Upper lobe of right lung (tissue), 1 donor: ENCODE measurements around the gene DTNBP1. TPM values are rescaled to one million over a fixed set of nuclear protein-coding genes. Genes with fewer than 3 reads are reported as not detected.

Experiments used
- ATAC-seq: fragments of 200-7000 bp; cut with Tn5 transposase; one replicate; pipeline ENCODE4 v1.9.1; 2020; ENCODE audit warnings: mild to moderate bottlenecking, moderate library complexity
- DNase-seq: peaks from one replicate; pipeline ENCODE4 v3.0.0-alpha.2; 2020
- H3K27ac ChIP-seq: fragments of 200-600 bp; one replicate; pipeline ENCODE4 v1.8.0; 2022
- H3K27me3 ChIP-seq: fragments of 200-600 bp; one replicate; pipeline ENCODE4 v1.8.0; 2022; ENCODE audit warnings: mild to moderate bottlenecking
- H3K36me3 ChIP-seq: fragments of 200-600 bp; one replicate; pipeline ENCODE4 v1.8.0; 2022
- H3K4me1 ChIP-seq: fragments of 200-600 bp; one replicate; pipeline ENCODE4 v1.8.0; 2022
- H3K4me3 ChIP-seq: fragments of 200-600 bp; one replicate; pipeline ENCODE4 v1.8.0; 2022; ENCODE audit warnings: mild to moderate bottlenecking
- H3K9me3 ChIP-seq: fragments of 200-600 bp; one replicate; pipeline ENCODE4 v1.8.0; 2022
- intact Hi-C: fragments of 100-400 bp; cut with DNase I; formaldehyde crosslinking; loops from one replicate; pipeline ENCODE4 v1.11.0; 2022
- total RNA-seq: library from RNA; stranded (reverse); fragmentation: NEBNext Ultra II Directional; extraction: Animal tissue kit (Norgen Biotek cat#: 25700); gene quantifications from one replicate; pipeline ENCODE4 v1.2.1, GENCODE V29; 2021
- TF ChIP-seq, protein P1 (sequence below): fragments of 200-600 bp; IDR thresholded peaks from one replicate; pipeline ENCODE4 v1.8.0; 2022; ENCODE audit warnings: antibody characterized with exemption
- donor health status: DM: no; HTN: yes; CAD: no; lungs with severe emphysema.

Gene DTNBP1
- total RNA-seq, 1 donor from 2014 or later = 25.9 TPM

DNA sequence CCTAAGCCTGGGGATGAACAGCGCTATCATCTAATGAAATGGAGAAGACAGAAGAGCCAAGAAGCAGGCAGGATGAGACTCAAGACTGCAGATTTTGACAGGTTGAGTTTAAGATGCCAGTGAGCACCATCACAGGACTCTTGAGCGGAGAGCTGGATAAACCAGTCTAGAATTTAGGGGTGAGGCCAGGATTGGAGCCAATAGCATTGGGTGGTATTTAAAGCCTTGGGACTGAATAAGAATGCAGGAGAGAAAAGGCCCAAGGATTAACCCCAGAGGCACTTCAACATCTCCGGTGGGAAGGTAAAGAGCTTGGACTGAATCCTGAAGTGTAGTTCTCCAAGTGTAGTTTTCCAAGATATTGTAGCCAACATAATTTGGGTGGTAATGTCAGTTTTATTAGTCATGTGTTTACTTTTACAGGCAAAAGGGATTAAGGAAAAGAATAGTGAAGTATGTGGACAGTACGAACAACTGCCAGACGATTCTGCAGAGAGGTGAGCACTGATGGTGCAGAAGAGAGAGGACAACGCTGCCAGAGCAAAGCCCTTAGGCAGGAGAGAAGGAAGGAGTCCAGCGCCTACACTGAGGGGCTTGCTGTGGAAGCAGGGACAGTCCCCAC, 85.2 kb downstream of the DTNBP1 start:
- ATAC-seq (peak; percentile 22), DNase-seq (no peak)
- Histone ChIP-seq H3K4me3 (no peak overlapping the region), H3K27ac (no peak overlapping the region), H3K27me3 (no peaks in the 10 kb centered on the region), H3K36me3 (no peaks in the 10 kb centered on the region), H3K9me3 (no peaks in the 10 kb centered on the region), H3K4me1 (no peaks in the 10 kb centered on the region)
- TF ChIP-seq, protein P1, sequence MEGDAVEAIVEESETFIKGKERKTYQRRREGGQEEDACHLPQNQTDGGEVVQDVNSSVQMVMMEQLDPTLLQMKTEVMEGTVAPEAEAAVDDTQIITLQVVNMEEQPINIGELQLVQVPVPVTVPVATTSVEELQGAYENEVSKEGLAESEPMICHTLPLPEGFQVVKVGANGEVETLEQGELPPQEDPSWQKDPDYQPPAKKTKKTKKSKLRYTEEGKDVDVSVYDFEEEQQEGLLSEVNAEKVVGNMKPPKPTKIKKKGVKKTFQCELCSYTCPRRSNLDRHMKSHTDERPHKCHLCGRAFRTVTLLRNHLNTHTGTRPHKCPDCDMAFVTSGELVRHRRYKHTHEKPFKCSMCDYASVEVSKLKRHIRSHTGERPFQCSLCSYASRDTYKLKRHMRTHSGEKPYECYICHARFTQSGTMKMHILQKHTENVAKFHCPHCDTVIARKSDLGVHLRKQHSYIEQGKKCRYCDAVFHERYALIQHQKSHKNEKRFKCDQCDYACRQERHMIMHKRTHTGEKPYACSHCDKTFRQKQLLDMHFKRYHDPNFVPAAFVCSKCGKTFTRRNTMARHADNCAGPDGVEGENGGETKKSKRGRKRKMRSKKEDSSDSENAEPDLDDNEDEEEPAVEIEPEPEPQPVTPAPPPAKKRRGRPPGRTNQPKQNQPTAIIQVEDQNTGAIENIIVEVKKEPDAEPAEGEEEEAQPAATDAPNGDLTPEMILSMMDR = no peak
- intact Hi-C loops = no loop called here

DNA sequence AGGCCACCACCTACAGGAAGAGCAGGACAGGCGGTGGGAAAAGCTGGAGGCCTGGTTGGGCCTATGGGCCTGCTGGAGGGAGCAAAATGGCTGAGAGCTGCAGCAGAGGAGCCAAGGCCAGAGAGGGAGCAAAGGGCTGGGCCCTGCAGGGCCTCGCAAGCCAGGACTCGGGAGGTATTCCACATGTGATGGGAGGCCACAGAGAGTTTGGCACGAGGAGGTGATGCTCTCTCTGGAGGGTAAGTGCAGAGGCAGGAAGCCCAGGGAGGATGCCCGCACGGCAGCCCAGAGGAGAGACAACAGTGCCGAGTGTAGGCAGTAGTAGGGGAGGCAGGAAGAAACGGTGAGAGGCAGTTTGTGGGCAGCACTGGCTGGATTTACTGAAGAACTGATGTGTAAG, 85.7 kb downstream of the DTNBP1 start:
- Histone ChIP-seq H3K36me3 (no peaks in the 10 kb centered on the region), H3K4me3 (no peak overlapping the region), H3K9me3 (no peaks in the 10 kb centered on the region), H3K4me1 (no peaks in the 10 kb centered on the region), H3K27ac (no peak overlapping the region), H3K27me3 (no peaks in the 10 kb centered on the region)
- intact Hi-C loops = no loop called here
- TF ChIP-seq, protein P1 = no peak
- DNase-seq (no peak), ATAC-seq (peak; percentile 15)

DNA sequence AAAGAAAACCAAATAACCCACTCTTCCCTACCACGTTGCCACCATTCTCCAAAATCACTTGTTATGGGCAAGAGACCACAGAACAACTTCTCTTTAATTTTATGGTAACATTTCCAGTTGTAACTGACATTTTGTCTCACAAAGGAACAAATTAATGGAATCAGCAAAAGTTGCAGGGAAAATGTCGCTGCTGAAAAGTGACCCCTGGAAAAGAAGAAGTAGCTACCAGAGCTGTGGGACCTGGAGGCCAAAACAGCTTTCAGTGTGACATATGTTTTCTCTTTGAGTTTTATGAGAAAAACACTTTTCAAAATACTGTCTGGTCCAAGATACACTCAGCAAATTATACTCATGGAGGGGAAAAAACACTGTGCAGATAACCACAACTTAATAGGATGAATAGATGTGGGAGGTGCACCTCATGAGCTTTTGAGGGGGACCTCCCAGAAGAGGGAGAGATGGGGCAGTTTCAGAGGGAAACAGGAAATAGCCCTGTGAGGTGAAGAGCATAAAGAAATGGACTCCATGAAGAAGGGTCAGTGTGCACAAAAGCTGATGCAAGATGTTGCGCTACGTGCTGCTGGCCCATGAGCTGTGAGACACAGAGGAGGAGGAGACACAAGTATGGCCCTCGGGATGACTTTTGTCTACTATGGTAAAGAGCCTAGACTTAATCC, 87.3 kb downstream of the DTNBP1 start:
- Histone ChIP-seq H3K4me1 (no peaks in the 10 kb centered on the region), H3K4me3 (no peak overlapping the region), H3K36me3 (no peaks in the 10 kb centered on the region), H3K9me3 (no peaks in the 10 kb centered on the region), H3K27ac (no peak overlapping the region), H3K27me3 (no peaks in the 10 kb centered on the region)
- no peak for DNase-seq
- intact Hi-C loops = no loop called here
- no peak for ATAC-seq
- TF ChIP-seq, protein P1 = no peak

DNA sequence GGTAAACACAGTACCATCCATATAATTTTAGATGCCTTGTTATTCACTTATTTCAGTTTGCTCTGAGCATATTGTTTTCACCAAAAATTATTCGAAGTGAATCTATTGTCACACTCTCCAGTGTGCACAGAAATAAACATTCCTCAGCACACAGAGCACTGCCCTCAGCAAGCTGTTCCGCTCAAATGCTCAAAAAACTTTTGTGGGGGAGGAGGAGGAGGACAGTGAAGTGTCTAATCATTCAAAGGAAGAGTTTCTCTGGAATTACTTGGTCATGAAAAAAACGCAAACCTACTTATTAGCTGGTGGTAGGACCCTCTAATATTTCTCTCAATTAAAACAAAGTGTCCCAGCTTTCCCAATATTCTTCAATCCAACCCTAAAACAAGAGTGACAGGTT, 88.3 kb downstream of the DTNBP1 start:
- Histone ChIP-seq H3K4me3 (no peak overlapping the region), H3K36me3 (no peaks in the 10 kb centered on the region), H3K27ac (no peak overlapping the region), H3K9me3 (no peaks in the 10 kb centered on the region), H3K4me1 (no peaks in the 10 kb centered on the region), H3K27me3 (no peaks in the 10 kb centered on the region)
- ATAC-seq = no peak
- intact Hi-C loops = no loop called here
- TF ChIP-seq, protein P1 = no peak
- DNase-seq = no peak

DNA sequence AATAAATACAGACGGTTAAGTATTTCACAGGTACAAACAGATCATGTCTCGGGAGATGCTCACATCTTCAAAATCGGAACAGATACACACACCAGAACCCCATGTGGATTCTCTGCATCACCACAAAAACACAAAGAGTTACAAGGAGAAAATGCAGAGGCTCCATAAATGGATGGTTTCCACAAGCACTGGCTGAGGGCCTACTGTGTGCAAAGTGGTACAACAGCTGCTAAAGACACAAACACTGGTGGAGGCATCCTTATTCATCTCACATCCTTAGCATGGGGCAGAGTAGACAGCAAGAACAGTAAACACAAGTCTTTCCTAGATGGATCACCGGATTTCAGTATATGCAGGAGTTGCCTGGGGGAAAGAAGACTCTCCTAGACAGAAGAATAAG, 88.8 kb downstream of the DTNBP1 start:
- H3K4me1 ChIP-seq = no peaks in the 10 kb centered on the region
- no peak overlapping the region for H3K4me3 ChIP-seq
- DNase-seq (no peak), ATAC-seq (no peak)
- TF ChIP-seq, protein P1 = no peak
- no peaks in the 10 kb centered on the region for H3K27me3 ChIP-seq
- no peak overlapping the region for H3K27ac ChIP-seq
- H3K36me3 ChIP-seq = no peaks in the 10 kb centered on the region
- intact Hi-C loops = no loop called here
- H3K9me3 ChIP-seq = no peaks in the 10 kb centered on the region
